RPMI7951 (cell line): Measurements from ENCODE around the gene GBX1. TPM values are rescaled to one million over a fixed set of nuclear protein-coding genes. Genes with fewer than 3 reads are reported as not detected.

Source experiments
- DNase-seq: peaks from one replicate; pipeline ENCODE4 v3.0.0-alpha.2; 2012; ENCODE audit warnings: low read depth
- total RNA-seq: library from RNA; depleted of rRNA; stranded (reverse); fragments of >200 nt; shearing (Covaris generic); gene quantifications from 2 replicates; pipeline ENCODE4 v1.2.3, GENCODE V29; 2014

Gene GBX1
- total RNA-seq, 1 experiment from 2014 or later = not detected

- DNase-seq = no peak
Measured at GRCh38 chr7:151173386-151174245, 6.1 kb upstream of the GBX1 start.

GRCh38 chr7:151172273-151173141 lies 5.0 kb upstream of the GBX1 start:
- peak; percentile 60 for DNase-seq

GRCh38 chr7:151168787-151169162 lies 1.3 kb upstream of the GBX1 start:
- DNase-seq = no peak

GRCh38 chr7:151168003-151168786 lies 701 bp upstream of the GBX1 start:
- no peak for DNase-seq

- DNase-seq = no peak
Measured at GRCh38 chr7:151166629-151167196, 781 bp downstream of the GBX1 start.

- DNase-seq = no peak
Measured at GRCh38 chr7:151161757-151162156, 5.7 kb downstream of the GBX1 start.

GRCh38 chr7:151157645-151158329 lies 9.7 kb downstream of the GBX1 start:
- no peak for DNase-seq

- DNase-seq = no peak
Measured at GRCh38 chr7:151152643-151153513, 14.6 kb downstream of the GBX1 start.

DNA sequence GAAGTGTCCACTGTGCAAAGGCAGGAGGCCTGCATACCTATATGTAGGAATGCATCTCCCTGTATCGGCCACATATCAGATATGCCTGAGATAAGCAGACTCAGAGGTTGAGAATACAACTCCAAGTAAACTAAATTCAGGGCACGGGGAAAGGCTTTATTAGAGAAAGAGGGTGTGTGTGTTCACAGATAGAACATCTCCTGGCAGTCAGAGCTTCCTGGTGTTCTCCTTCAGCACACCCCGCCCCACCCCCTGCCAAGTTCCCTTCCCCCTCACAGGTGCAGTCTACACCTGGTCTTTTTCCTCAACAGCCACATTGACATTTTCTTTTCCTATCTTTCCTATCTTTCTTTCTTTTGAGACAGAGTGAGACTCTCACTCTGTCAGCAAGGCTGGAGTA lies 17.1 kb downstream of the GBX1 start:
- DNase-seq = no peak

GRCh38 chr7:151148319-151149259 lies 18.9 kb downstream of the GBX1 start:
- no peak for DNase-seq

- DNase-seq = no peak
Measured at GRCh38 chr7:151146761-151147160, 20.7 kb downstream of the GBX1 start.

GRCh38 chr7:151144387-151144786 lies 23.1 kb downstream of the GBX1 start:
- no peak for DNase-seq

DNA sequence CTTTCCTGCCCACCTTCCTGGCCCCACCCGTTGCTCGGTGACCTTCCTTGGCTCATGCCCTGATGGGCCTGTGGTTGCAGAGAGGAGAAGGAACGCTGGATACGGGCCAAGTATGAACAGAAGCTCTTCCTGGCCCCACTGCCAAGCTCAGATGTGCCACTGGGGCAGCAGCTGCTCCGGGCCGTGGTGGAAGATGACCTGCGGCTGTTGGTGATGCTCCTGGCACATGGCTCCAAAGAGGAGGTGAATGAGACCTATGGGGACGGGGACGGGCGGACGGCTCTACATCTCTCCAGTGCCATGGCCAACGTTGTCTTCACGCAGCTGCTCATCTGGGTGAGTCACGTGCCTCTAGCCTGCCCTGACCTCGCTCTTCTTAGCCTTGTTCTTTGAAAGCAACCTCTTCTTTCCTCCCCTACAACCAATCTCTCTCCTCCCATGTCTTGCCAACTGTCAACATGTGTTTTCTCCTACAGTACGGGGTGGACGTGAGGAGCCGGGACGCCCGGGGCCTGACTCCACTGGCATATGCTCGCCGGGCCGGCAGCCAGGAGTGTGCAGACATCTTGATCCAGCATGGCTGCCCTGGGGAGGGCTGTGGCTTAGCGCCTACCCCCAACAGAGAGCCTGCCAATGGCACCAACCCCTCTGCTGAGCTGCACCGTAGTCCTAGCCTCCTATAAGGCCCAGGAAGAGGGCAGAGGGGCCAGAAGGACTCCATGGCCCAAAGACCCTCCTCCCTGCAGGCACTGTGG lies 24.1 kb downstream of the GBX1 start:
- DNase-seq = no peak

GRCh38 chr7:151142686-151143040 lies 24.8 kb downstream of the GBX1 start:
- no peak for DNase-seq

GRCh38 chr7:151141855-151142685 lies 25.4 kb downstream of the GBX1 start:
- DNase-seq = no peak

DNA sequence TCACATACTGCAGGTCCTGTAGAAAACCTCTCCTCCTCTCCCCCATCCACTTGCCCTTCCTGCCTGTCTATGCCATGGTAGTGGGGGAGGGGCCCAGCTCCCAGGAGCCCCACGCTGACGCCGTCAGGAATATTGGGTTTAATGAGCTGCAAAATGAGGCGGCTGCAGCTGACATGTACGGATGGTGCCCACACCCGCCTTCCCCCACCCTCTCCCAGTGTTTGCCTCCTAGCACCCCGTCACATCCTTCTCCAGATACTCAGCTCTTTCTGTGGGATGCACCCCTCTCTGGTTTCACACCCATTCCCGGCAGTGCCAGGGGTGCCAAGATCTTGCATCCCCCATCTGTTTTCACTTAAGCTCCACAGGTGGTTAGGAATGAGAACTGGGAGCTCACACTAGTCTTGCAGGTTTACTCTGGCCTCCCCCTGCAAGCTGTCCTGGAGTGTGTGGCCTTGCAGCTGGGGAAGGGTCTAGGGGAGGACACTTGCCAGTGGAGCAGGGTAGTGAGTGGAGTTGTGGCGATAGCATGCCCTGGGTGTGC lies 26.1 kb downstream of the GBX1 start:
- DNase-seq = no peak

- DNase-seq = no peak
Measured at GRCh38 chr7:151140826-151141225, 26.7 kb downstream of the GBX1 start.
